ENCODE data around the gene PCBP3.
"Not testable (repeated sequence)": the region's sequence is repeated elsewhere in the genome, so short reads cannot be mapped to it uniquely, and the experiment has no call there.

Gene PCBP3

GRCh38 chr21:45635271-45636151, 8.0 kb upstream of the PCBP3 start:
- no peak for DNase-seq (ENCODE audit: low read depth)

- no peak for DNase-seq (ENCODE audit: low read depth)
Measured at GRCh38 chr21:45636459-45636858, 7.1 kb upstream of the PCBP3 start.

- no peak for DNase-seq (ENCODE audit: low read depth)
Measured at GRCh38 chr21:45636951-45637646, 6.4 kb upstream of the PCBP3 start.

- no peak for DNase-seq (ENCODE audit: low read depth)
Measured at GRCh38 chr21:45637883-45638282, 5.6 kb upstream of the PCBP3 start.

GRCh38 chr21:45638707-45639106, 4.8 kb upstream of the PCBP3 start:
- no peak for DNase-seq (ENCODE audit: low read depth)

GRCh38 chr21:45639206-45640000, 4.1 kb upstream of the PCBP3 start:
- DNase-seq (ENCODE audit: low read depth) = no peak

GRCh38 chr21:45640001-45640887, 3.3 kb upstream of the PCBP3 start:
- no peak for DNase-seq (ENCODE audit: low read depth)

GRCh38 chr21:45640888-45641479, 2.5 kb upstream of the PCBP3 start:
- DNase-seq (ENCODE audit: low read depth) = no peak

- DNase-seq (ENCODE audit: low read depth) = no peak
Measured at GRCh38 chr21:45641480-45642035, 2.0 kb upstream of the PCBP3 start.

- DNase-seq (ENCODE audit: low read depth) = no peak
Measured at GRCh38 chr21:45642122-45642813, 1.3 kb upstream of the PCBP3 start.

GRCh38 chr21:45644041-45644906, 749 bp downstream of the PCBP3 start:
- peak; percentile 4 for DNase-seq (ENCODE audit: low read depth)

- no peak for DNase-seq (ENCODE audit: low read depth)
Measured at GRCh38 chr21:45651921-45652320, 8.4 kb downstream of the PCBP3 start.

- no peak for DNase-seq (ENCODE audit: low read depth)
Measured at GRCh38 chr21:45655124-45655523, 11.6 kb downstream of the PCBP3 start.

GRCh38 chr21:45656114-45656513, 12.6 kb downstream of the PCBP3 start:
- not testable (repeated sequence) for DNase-seq (ENCODE audit: low read depth)

GRCh38 chr21:45661913-45662622, 18.5 kb downstream of the PCBP3 start:
- DNase-seq (ENCODE audit: low read depth) = not testable (repeated sequence)

- not testable (repeated sequence) for DNase-seq (ENCODE audit: low read depth)
Measured at GRCh38 chr21:45662623-45663245, 19.2 kb downstream of the PCBP3 start.

- DNase-seq (ENCODE audit: low read depth) = no peak
Measured at GRCh38 chr21:45669382-45669781, 25.9 kb downstream of the PCBP3 start.

- DNase-seq (ENCODE audit: low read depth) = no peak
Measured at GRCh38 chr21:45670731-45671130, 27.2 kb downstream of the PCBP3 start.

Measured in T-helper 22 cell (primary cell).